Suprapubic skin (tissue), 3 donors: ENCODE results near the gene AK1.

Source experiments
- POLR2A ChIP-seq, 2 donors: fragments of 450-650 bp; IDR thresholded peaks; one replicate each; pipeline ENCODE4 v1.6.1; 2017; ENCODE audit warnings: antibody characterized with exemption in 2 of 2, mild to moderate bottlenecking in 2 of 2, moderate library complexity in 2 of 2
- TF ChIP-seq, protein P1 (sequence below), 2 donors: fragments of 200-600 bp in 1 of 2; fragments of 450-650 bp in 1 of 2; sonication (generic) in 1 of 2; IDR thresholded peaks; one replicate each; pipeline ENCODE4 v1.5.1; 2016 to 2019; ENCODE audit warnings: antibody characterized with exemption in 2 of 2, mild to moderate bottlenecking in 1 of 2, moderate library complexity in 1 of 2

GRCh38 chr9:127915801-127916719 is 38.6 kb upstream of the AK1 start:
- no peak for TF ChIP-seq POLR2A (IDR thresholded peaks at IDR 0.05)
- TF ChIP-seq, protein P1, sequence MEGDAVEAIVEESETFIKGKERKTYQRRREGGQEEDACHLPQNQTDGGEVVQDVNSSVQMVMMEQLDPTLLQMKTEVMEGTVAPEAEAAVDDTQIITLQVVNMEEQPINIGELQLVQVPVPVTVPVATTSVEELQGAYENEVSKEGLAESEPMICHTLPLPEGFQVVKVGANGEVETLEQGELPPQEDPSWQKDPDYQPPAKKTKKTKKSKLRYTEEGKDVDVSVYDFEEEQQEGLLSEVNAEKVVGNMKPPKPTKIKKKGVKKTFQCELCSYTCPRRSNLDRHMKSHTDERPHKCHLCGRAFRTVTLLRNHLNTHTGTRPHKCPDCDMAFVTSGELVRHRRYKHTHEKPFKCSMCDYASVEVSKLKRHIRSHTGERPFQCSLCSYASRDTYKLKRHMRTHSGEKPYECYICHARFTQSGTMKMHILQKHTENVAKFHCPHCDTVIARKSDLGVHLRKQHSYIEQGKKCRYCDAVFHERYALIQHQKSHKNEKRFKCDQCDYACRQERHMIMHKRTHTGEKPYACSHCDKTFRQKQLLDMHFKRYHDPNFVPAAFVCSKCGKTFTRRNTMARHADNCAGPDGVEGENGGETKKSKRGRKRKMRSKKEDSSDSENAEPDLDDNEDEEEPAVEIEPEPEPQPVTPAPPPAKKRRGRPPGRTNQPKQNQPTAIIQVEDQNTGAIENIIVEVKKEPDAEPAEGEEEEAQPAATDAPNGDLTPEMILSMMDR (IDR thresholded peaks at IDR 0.05) = no peak
